ENCODE data around the gene SLC44A1.

The SLC44A1 gene

DNA sequence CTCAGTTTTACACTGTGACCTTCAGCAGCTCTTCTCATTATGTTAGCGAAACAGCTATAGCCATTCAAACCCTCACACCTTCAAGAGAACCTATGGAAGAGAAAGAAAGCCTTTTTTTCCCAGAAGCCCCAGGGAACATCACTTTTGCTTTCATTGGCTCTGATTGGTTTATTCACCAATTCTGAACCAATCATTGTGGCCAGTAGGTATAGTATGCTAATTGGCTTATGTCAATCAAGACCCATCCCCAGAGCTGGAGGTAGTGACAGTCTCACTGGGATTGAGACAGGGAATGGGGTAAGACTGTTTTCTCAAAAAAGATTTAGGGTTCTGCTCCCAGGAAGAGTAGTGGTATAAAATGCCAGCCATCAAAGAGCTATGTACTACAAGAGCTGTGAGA, 129.3 kb downstream of the SLC44A1 start:
- no peak overlapping the region for H3K9ac ChIP-seq (ENCODE audit: low read length)
- no peaks in the 10 kb centered on the region for H3K9me2 ChIP-seq (ENCODE audit: low read depth, low read length)
- no peaks in the 10 kb centered on the region for H4K20me1 ChIP-seq (ENCODE audit: insufficient read depth, low read length)
- no peaks in the 10 kb centered on the region for H3K4me1 ChIP-seq (ENCODE audit: insufficient read depth, low read length, severe bottlenecking)
- no peak overlapping the region for H2AFZ ChIP-seq (ENCODE audit: low read length)
- H3K9me3 ChIP-seq (ENCODE audit: low read length), result no peaks in the 10 kb centered on the region
- no peak for TF ChIP-seq EZH2 (IDR thresholded peaks at IDR 0.05; ENCODE audit: borderline replicate concordance, low read length)
- TF ChIP-seq, protein P1, sequence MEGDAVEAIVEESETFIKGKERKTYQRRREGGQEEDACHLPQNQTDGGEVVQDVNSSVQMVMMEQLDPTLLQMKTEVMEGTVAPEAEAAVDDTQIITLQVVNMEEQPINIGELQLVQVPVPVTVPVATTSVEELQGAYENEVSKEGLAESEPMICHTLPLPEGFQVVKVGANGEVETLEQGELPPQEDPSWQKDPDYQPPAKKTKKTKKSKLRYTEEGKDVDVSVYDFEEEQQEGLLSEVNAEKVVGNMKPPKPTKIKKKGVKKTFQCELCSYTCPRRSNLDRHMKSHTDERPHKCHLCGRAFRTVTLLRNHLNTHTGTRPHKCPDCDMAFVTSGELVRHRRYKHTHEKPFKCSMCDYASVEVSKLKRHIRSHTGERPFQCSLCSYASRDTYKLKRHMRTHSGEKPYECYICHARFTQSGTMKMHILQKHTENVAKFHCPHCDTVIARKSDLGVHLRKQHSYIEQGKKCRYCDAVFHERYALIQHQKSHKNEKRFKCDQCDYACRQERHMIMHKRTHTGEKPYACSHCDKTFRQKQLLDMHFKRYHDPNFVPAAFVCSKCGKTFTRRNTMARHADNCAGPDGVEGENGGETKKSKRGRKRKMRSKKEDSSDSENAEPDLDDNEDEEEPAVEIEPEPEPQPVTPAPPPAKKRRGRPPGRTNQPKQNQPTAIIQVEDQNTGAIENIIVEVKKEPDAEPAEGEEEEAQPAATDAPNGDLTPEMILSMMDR (IDR thresholded peaks at IDR 0.05; ENCODE audit: low read length), result no peak
- H3K4me2 ChIP-seq (ENCODE audit: low read length), result no peak overlapping the region
- peaks cover 50% of the 10 kb centered on the region for H3K36me3 ChIP-seq (ENCODE audit: insufficient read depth, low read length)
- no peak overlapping the region for H3K27ac ChIP-seq (ENCODE audit: low read depth, low read length, poor library complexity, severe bottlenecking)
- no peaks in the 10 kb centered on the region for H3F3A ChIP-seq (ENCODE audit: insufficient read depth, low read length)
- H3K4me3 ChIP-seq (ENCODE audit: low read depth, low read length, poor library complexity, severe bottlenecking), result no peak overlapping the region
- no peaks in the 10 kb centered on the region for H3K27me3 ChIP-seq (ENCODE audit: insufficient read depth, low read length)
- H3K79me2 ChIP-seq (ENCODE audit: insufficient read depth, low read length), result no peaks in the 10 kb centered on the region

DNA sequence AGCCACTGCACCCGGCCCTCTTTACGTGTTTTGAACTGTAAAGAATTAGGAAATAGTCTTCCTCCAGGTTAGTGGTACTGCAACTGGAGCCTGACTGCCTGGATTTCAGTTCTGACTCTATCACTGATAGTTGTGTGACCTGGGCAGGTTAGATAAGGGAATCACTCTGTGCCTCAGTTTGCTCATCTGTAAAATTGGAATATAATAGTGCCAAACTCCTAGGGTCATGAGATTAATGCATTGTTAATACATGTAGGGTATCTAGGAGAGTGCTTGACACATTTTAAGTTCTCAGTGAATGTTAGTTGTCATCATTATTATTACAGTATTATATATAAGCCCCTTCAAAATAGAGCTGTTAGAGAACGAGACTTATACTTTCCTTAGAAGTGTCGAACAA, 130.9 kb downstream of the SLC44A1 start:
- Histone ChIP-seq H3K9me3 (ENCODE audit: low read length) (no peaks in the 10 kb centered on the region), H3K36me3 (ENCODE audit: insufficient read depth, low read length) (peaks cover 53% of the 10 kb centered on the region)
- TF ChIP-seq EZH2 (IDR thresholded peaks at IDR 0.05; ENCODE audit: borderline replicate concordance, low read length), result no peak
- TF ChIP-seq, protein P1 (IDR thresholded peaks at IDR 0.05; ENCODE audit: low read length), result no peak

DNA sequence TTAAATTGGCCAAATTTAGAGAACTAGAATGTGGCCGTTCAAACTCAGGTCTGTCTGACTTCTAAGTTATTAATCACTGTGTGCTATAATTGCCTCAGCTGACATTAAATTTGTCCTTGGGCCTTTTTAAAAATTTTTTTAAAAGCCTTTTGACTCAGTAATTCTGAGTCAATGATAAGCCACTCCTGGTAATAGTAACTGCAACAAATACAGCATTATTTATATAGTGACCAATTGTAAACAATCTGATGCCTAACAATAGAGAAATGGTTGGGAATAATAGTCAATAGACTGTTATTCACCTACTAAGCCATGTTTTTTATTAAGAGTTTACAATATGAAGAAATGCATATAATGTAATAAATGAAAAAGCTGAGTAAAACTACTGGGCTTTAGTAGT, 132.4 kb downstream of the SLC44A1 start:
- Histone ChIP-seq H3K27ac (ENCODE audit: low read depth, low read length, poor library complexity, severe bottlenecking) (no peak overlapping the region), H4K20me1 (ENCODE audit: insufficient read depth, low read length) (no peaks in the 10 kb centered on the region), H3K9me3 (ENCODE audit: low read length) (no peaks in the 10 kb centered on the region), H3F3A (ENCODE audit: insufficient read depth, low read length) (no peaks in the 10 kb centered on the region), H3K9ac (ENCODE audit: low read length) (no peak overlapping the region), H3K9me2 (ENCODE audit: low read depth, low read length) (no peaks in the 10 kb centered on the region), H2AFZ (ENCODE audit: low read length) (no peak overlapping the region), H3K36me3 (ENCODE audit: insufficient read depth, low read length) (peaks cover 48% of the 10 kb centered on the region), H3K4me3 (ENCODE audit: low read depth, low read length, poor library complexity, severe bottlenecking) (no peak overlapping the region), H3K4me1 (ENCODE audit: insufficient read depth, low read length, severe bottlenecking) (no peaks in the 10 kb centered on the region), H3K79me2 (ENCODE audit: insufficient read depth, low read length) (no peaks in the 10 kb centered on the region), H3K4me2 (ENCODE audit: low read length) (no peak overlapping the region), H3K27me3 (ENCODE audit: insufficient read depth, low read length) (no peaks in the 10 kb centered on the region)
- no peak for TF ChIP-seq EZH2 (IDR thresholded peaks at IDR 0.05; ENCODE audit: borderline replicate concordance, low read length)
- TF ChIP-seq, protein P1 (IDR thresholded peaks at IDR 0.05; ENCODE audit: low read length), result no peak

More for the DNA sequence above, 130.9 kb downstream of the SLC44A1 start:
- H3F3A ChIP-seq (ENCODE audit: insufficient read depth, low read length), result no peaks in the 10 kb centered on the region
- H3K4me3 ChIP-seq (ENCODE audit: low read depth, low read length, poor library complexity, severe bottlenecking), result no peak overlapping the region
- H2AFZ ChIP-seq (ENCODE audit: low read length), result no peak overlapping the region
- H3K79me2 ChIP-seq (ENCODE audit: insufficient read depth, low read length), result no peaks in the 10 kb centered on the region
- H4K20me1 ChIP-seq (ENCODE audit: insufficient read depth, low read length), result no peaks in the 10 kb centered on the region
- H3K27ac ChIP-seq (ENCODE audit: low read depth, low read length, poor library complexity, severe bottlenecking), result no peak overlapping the region
- no peaks in the 10 kb centered on the region for H3K4me1 ChIP-seq (ENCODE audit: insufficient read depth, low read length, severe bottlenecking)
- no peak overlapping the region for H3K4me2 ChIP-seq (ENCODE audit: low read length)
- no peak overlapping the region for H3K9ac ChIP-seq (ENCODE audit: low read length)
- H3K9me2 ChIP-seq (ENCODE audit: low read depth, low read length), result no peaks in the 10 kb centered on the region
- no peaks in the 10 kb centered on the region for H3K27me3 ChIP-seq (ENCODE audit: insufficient read depth, low read length)

Data from OCI-LY1 (cell line).